Chondrocyte (in vitro differentiated cells): ENCODE data around the gene TPSG1. TPM values are rescaled to one million over a fixed set of nuclear protein-coding genes. Genes with fewer than 3 reads are reported as not detected.

Experiments used
- DNase-seq: peaks from one replicate; pipeline ENCODE4 v3.0.0; 2021; ENCODE audit warnings: mixed read lengths, low spot score
- H3K27ac Mint-ChIP-seq: one replicate; pipeline ENCODE4 v1.8.0; 2021; ENCODE audit warnings: mild to moderate bottlenecking, moderate library complexity, mixed read lengths; ENCODE audit not compliant: unreplicated experiment
- H3K27me3 Mint-ChIP-seq: 2 replicates; pipeline ENCODE4 v1.8.0; 2021; ENCODE audit warnings: low read depth, mixed read lengths
- H3K36me3 Mint-ChIP-seq: 2 replicates; pipeline ENCODE4 v1.8.0; 2021; ENCODE audit warnings: low read depth, mixed read lengths
- H3K4me1 Mint-ChIP-seq: 2 replicates; pipeline ENCODE4 v1.8.0; 2021; ENCODE audit warnings: low read depth, mild to moderate bottlenecking, mixed read lengths
- H3K4me3 Mint-ChIP-seq: one replicate; pipeline ENCODE4 v1.8.0; 2021; ENCODE audit warnings: mild to moderate bottlenecking, moderate library complexity, mixed read lengths; ENCODE audit not compliant: unreplicated experiment
- H3K9me3 Mint-ChIP-seq: 2 replicates; pipeline ENCODE4 v1.8.0; 2021; ENCODE audit warnings: low read depth, mixed read lengths
- total RNA-seq: library from RNA; stranded (reverse); gene quantifications from 3 replicates; pipeline ENCODE4 v1.2.1, GENCODE V29; 2021
- TF ChIP-seq, protein P1 (sequence below): fragments of 200-600 bp; sonication (generic); IDR thresholded peaks from 2 replicates; pipeline ENCODE4 v1.5.0; 2021; ENCODE audit warnings: antibody characterized with exemption, mild to moderate bottlenecking, moderate library complexity

TPSG1 gene
- total RNA-seq, 1 donor from 2014 or later, result not detected

DNA sequence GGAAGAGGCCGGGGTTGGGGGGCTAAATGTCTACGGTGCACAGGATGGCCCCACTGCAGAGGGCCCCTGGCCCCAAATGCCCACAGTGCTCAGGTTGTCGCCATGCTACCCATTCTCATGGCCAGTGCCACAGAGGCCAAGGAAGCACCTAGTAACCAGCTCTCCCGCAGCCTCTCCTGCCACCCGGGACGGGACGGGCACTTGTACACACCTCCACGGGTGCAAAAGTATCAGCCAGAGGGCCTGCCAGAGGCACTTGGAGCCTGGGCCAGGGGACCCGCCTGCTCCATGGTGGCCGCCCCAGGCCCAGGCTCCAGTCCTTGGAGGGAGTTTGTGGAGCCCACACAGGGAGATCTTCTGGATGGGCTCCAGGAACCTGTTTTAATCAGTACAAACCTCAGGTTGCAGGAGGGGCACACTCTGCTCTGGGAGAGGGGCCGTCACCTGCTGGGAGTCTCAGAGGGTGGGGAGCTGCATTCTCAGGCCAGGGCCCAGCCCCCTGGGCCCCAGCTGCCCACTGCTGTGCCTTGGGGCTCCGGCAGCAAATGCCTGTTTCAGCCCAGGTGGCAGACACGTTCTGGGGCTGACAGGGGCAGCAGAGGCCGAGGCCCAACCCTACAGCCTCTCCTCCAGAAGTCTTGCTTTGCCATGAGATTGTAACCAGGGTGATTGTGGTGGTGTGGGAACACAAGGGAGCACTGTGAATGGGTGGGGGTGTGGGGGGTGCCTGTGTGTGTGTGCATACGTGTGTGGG is 38.7 kb upstream of the TPSG1 start:
- Mint-ChIP-seq H3K4me3 (no peak overlapping the region), H3K9me3 (peaks cover 3% of the 10 kb centered on the region), H3K4me1 (peaks cover 3% of the 10 kb centered on the region), H3K27me3 (peaks cover 23% of the 10 kb centered on the region), H3K36me3 (no peaks in the 10 kb centered on the region), H3K27ac (no peak overlapping the region)
- no peak for DNase-seq
- TF ChIP-seq, protein P1, sequence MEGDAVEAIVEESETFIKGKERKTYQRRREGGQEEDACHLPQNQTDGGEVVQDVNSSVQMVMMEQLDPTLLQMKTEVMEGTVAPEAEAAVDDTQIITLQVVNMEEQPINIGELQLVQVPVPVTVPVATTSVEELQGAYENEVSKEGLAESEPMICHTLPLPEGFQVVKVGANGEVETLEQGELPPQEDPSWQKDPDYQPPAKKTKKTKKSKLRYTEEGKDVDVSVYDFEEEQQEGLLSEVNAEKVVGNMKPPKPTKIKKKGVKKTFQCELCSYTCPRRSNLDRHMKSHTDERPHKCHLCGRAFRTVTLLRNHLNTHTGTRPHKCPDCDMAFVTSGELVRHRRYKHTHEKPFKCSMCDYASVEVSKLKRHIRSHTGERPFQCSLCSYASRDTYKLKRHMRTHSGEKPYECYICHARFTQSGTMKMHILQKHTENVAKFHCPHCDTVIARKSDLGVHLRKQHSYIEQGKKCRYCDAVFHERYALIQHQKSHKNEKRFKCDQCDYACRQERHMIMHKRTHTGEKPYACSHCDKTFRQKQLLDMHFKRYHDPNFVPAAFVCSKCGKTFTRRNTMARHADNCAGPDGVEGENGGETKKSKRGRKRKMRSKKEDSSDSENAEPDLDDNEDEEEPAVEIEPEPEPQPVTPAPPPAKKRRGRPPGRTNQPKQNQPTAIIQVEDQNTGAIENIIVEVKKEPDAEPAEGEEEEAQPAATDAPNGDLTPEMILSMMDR, result no peak

DNA sequence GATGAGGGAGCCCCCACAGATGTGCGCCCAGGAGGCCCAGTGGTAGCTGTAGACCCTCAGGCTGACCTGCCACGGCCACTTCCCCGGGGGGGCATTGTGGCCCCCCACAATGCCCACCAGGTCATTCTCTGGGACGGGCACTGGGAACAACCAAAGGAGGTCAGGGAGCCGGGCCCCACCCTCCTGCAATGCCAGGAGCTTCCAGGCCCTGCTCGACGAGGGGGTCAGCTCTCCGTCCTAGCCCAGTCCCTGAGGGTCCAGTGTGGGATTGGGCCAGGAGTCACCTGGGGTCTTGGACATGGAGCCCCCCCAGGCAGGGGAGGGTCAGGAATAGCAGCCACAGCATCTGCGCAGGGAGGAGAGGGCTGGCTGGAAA is 37.8 kb upstream of the TPSG1 start:
- H3K36me3 Mint-ChIP-seq, result no peaks in the 10 kb centered on the region
- H3K9me3 Mint-ChIP-seq, result peaks cover 3% of the 10 kb centered on the region
- TF ChIP-seq, protein P1, result no peak
- H3K27ac Mint-ChIP-seq, result no peak overlapping the region
- H3K4me3 Mint-ChIP-seq, result no peak overlapping the region
- peaks cover 23% of the 10 kb centered on the region for H3K27me3 Mint-ChIP-seq
- DNase-seq, result peak; percentile 74
- peaks cover 3% of the 10 kb centered on the region for H3K4me1 Mint-ChIP-seq

DNA sequence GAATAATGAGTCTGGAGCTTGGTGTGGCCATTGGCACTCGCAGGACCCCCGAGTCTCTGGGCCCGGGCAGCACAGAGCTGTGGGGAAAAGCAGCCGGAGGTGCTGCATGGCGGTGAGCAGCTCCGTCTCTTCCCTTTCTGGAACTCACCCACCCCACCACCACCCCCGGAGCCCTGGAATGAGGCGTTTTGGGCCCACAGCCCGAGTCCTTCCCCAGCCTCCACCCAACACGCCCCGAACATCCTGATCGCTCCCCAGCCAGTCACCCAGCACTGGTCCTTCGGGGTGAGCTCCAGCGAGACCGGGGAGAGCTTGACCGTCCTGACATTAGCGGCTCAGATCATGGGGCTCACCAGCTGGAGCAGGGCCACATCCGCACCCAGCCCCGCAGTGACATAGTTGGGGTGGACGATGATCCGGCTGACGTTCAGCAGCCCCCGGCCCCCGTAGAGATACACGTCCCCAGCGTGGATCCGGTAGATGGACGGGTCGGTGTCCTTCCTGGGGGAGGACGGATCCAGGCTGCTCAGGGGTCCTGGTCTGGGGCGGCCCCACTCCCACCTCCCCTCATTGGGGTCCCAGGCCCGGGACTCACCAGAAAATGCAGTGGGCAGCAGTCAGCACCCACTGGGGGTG is 37.3 kb upstream of the TPSG1 start:
- Mint-ChIP-seq H3K4me3 (no peak overlapping the region), H3K9me3 (peaks cover 3% of the 10 kb centered on the region), H3K27ac (no peak overlapping the region), H3K36me3 (no peaks in the 10 kb centered on the region), H3K4me1 (peaks cover 3% of the 10 kb centered on the region), H3K27me3 (peaks cover 23% of the 10 kb centered on the region)
- TF ChIP-seq, protein P1, result no peak
- DNase-seq, result peak; percentile 74

DNA sequence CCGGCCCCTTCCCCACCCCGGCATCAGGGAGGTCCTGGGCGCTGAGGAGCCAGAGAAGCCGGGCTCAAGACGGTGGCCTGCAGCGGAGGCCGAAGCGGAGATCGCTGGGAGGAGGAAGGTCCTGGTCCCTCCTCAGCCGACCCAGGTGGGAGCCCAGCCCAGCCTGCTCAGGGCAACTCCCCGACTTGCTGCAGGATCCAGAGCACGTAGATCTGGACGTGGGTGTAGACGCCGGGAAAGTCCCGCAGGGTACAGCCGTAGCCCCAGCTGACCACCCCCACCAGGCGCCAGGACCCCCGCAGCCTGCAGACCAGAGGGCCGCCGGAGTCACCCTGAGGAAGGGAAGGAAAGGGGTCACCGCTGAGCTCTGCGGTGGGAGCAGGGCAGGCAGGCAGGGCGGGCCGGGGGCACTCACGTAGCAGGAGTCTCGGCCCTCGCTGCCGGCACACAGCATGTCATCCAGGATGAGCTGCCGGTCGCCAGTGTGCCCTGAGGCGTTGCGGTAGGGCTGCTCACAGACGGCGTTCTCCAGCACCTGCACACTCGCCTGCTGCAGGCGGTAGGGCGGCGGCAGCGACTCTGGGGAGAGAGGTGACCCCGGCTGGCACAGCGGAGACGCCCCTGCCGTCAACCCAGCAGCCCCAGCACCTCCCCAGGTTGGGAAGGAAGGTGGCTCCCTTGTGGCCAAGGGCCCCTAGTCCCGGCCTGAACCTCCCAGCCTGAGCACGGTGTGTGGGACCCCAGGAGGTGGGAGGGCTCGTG is 36.2 kb upstream of the TPSG1 start:
- Mint-ChIP-seq H3K27me3 (peaks cover 20% of the 10 kb centered on the region), H3K9me3 (peaks cover 1% of the 10 kb centered on the region), H3K36me3 (no peaks in the 10 kb centered on the region), H3K27ac (no peak overlapping the region), H3K4me3 (no peak overlapping the region), H3K4me1 (peaks cover 3% of the 10 kb centered on the region)
- DNase-seq, result peak; percentile 79
- TF ChIP-seq, protein P1, result no peak

DNA sequence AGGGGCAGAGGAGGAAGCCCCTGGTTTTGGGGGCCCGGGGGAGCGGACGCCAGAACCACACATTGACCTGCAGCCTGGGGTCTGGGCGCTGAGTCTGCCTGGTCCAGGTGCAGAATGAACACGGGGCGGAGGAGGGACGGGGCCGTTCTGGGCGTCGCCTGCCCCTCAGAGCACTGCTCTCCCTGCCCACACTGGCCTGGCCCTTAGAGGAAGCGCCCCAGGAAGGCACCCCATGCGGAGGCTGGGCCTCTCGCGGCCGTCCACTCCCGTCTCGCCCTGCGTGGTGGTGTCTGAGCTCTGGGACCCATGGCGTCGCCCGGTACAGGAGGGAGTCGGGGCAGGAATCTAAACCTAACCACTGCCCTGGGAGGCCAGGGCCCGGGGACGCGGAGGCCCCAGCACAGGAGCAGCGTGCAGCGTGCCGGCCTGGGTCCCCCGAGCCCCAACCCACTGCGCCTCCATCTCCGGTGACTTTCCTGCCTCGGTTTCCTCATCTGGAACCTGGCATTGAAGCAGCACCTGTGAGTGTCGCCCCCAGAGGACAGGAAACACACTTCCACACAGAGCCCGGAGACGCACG is 35.1 kb upstream of the TPSG1 start:
- Mint-ChIP-seq H3K4me3 (no peak overlapping the region), H3K27ac (no peak overlapping the region), H3K27me3 (peaks cover 18% of the 10 kb centered on the region), H3K4me1 (peaks cover 3% of the 10 kb centered on the region), H3K9me3 (no peaks in the 10 kb centered on the region), H3K36me3 (no peaks in the 10 kb centered on the region)
- TF ChIP-seq, protein P1, result no peak
- DNase-seq, result no peak
